Measurements from ENCODE around the gene POLN.

Gene POLN

DNA sequence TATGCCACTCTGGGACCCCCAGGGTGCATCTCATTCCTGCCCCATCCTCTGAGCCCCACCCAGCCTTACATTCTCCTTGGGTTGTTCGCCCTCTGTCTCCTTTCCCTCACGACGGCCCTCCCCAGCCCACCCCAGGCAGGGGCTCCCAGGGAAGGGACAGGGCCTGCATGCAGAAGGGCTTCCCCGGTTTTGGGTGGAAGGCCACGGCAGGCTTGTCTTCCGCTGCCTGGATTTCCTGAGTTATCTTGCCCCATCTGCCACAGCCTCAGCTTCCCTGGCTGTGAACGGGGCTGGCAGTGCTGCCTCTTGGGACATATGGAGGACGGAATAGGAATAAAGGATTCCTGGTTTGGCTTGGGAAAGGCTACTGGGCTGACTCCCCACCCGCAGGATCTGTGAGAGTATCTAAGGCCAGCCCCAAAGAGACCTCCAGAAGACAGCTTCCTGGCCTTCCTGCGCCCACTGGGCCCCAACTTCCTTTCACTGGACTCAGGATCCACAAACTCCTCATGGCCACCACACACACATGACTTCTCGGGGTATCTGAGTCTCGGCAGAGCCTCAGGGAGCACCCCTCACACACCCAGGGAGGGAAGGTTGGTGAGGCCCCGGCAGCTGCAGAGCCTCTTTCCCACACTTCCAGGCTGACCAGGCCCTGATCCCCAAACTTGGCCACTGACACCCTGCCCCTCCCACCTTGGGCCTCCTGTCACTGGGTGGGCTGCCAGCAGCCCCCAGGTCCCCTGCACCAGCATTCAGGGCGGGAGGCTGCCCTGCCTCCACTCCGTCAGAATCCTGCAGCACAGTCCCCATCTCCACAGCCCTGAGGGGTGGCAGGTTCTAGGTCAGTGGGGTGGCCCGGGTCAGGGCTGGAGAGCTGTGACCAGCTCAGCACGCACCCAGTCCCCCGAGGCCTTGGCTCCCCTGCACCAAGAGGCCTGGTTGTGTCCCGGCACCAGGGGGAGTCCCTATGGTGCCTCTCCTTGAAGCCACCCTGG lies 23.5 kb upstream of the POLN start:
- Histone ChIP-seq H3K4me3 (no peak overlapping the region), H3K27ac (peak overlapping the region in 9 of 21 experiments; percentile 1 to 55 (median 28))

DNA sequence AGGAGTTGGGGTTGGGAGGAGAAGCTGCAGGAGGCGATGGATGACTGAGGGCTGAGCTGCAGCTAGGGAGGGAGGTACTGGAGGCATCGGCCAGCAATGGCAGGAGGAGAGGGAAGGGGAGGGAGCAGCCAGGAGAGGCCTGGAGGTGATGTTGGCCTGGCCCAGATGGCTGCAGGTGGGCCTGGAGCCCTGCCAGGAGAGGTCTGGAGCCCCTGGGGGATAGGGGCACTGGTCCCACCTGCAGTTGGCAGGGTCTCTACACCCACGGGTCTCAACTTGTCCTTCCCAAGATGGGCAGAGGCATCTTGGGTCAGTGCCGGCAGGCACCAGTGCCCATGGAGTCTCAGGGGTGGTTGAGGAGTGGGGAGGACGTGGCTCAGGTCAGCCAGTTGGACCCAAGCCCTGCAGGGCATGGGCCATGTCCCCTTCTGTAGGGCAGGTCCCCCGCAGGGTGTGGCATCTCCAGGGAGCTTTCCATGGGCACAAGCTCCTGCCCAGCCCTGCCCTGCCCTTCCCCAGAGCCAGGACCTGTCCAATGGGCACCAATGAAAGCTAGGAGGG lies 22.6 kb upstream of the POLN start:
- H3K4me3 ChIP-seq, result no peak overlapping the region
- H3K27ac ChIP-seq, result no peak overlapping the region

DNA sequence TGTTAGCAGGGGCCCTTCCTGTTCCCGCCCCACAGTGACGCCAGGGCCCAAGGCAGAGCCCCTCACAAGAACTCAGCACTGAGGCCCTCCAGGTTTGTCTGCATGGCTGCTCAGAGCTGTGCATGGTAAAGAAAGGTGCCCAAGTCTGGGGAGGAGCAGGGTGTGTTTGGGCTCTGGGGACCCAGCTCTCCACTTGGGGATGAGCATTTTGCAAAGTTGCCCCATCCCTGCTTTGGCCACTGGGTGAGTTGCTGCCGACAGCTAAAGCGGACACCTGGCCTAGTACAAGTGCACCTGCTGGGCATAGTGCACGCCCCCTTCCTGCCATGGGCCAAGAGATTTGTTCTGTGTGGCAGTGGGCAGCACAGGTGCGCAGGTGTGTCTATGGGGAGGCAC lies 22.0 kb upstream of the POLN start:
- H3K27ac ChIP-seq, result no peak overlapping the region
- H3K4me3 ChIP-seq, result no peak overlapping the region

GRCh38 chr4:2262944-2263250 lies 21.0 kb upstream of the POLN start:
- peak overlapping the region; percentile 45 to 94 (median 67) for H3K4me3 ChIP-seq

GRCh38 chr4:2262145-2262943 lies 20.4 kb upstream of the POLN start:
- Histone ChIP-seq H3K27ac (peak overlapping the region; percentile 84 to 99 (median 95)), H3K4me3 (peak overlapping the region; percentile 45 to 94 (median 91))

More at GRCh38 chr4:2262944-2263250, 21.0 kb upstream of the POLN start:
- H3K27ac ChIP-seq, result peak overlapping the region; percentile 84 to 99 (median 95)

GRCh38 chr4:2261853-2262144 lies 19.9 kb upstream of the POLN start, which contains the start of gene MXD4:
Gene MXD4, minus strand, starts transcription at chr4:2262109. Its CDS starts 129 bp downstream, at chr4:2261980.
- Histone ChIP-seq H3K27ac (peak within 1 kb of the TSS; percentile 85 to 99 (median 95)), H3K4me3 (peak within 1 kb of the TSS; percentile 67 to 99 (median 92))

- H3K4me3 ChIP-seq, result peak overlapping the region; percentile 67 to 99 (median 92)
- peak overlapping the region; percentile 70 to 98 (median 87) for H3K27ac ChIP-seq
These were observed 19.4 kb upstream of the POLN start for GRCh38 chr4:2261110-2261852.

DNA sequence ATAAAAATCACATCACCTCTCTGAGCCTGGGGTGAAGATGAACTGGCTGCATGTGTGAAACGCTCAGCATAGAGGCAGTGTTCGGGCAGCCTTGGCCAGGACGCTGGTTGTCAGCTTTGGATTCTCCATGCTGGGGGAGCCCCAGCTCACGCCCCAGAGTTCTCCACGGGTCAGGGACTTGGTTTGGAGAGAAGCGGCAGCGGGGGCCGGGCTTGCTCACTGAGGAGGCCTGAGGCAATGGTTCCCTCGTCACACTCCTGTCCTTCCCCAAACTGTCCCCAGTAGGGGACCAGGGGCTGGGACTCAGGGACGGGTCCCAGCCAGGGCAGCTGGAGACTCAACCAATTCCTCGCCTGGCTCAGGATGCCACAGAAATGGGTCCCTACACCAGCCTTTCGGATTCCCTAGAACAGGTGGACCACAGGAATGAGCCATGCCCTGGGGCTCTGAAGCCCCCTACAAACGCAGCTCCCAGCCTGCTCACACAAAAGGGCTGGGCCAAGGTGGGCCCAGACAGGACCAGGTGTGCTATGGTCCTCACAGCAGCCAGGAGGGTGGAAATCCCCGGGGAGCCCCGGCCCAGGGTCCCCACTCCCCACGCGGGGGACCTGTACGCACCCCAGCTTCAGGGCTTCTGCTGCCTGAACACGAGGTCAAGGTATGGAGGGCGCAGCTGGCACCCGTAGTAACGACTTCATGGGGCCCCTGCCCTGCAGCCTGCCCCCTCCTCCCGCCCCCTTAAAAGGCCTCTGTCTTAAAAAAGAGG lies 18.6 kb upstream of the POLN start:
- Histone ChIP-seq H3K27ac (peak overlapping the region; percentile 22 to 98 (median 84)), H3K4me3 (peak overlapping the region; percentile 67 to 99 (median 92))

DNA sequence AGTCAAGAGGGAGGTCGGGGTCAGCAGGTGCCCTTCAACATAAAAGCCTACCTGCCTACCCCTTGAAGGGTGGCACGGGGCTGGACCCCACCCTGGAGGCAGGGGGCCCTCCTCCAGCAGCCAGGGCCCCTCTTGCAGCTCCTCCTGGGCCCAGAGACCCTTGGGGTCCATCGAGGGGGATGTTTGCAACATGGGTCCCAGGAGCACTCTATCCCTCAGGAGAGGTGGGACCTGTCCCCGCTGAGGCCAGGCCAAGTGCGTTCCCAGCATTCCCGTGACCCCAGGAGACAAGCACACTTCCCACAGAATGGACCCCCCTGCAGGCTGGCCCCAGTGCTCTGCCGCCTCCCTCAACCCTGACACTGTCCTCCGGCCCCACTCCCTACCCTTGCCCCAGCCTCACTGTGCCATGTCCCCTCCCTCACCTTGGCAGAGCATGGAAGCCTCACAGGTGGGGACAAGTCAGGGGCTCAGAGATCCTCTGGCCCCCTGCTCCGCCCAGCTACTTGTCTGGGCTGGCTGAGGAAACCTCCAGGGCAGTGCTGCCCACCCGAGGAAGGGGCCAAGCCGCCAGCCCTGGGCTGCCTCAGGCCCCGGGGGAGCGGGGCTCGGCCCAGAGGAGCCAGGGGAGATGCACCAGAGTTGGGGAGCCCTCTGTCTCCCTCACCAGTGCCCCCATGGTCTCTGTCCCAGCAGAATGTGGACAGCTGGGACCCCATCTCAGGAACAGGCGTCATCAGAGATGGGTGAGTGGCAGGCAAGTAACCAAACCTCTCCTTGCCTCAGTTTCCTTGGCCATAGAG lies 17.8 kb upstream of the POLN start:
- Histone ChIP-seq H3K4me3 (peak overlapping the region in 3 of 7 experiments; percentile 82 to 99 (median 94)), H3K27ac (peak overlapping the region in 9 of 21 experiments; percentile 6 to 98 (median 84))

GRCh38 chr4:2259036-2259540 lies 17.2 kb upstream of the POLN start:
- Histone ChIP-seq H3K4me3 (no peak overlapping the region), H3K27ac (peak overlapping the region in 7 of 21 experiments; percentile 6 to 89 (median 37))

- Histone ChIP-seq H3K27ac (peak overlapping the region in 7 of 21 experiments; percentile 5 to 84 (median 33)), H3K4me3 (no peak overlapping the region)
These were observed 16.4 kb upstream of the POLN start for GRCh38 chr4:2258091-2259035.

DNA sequence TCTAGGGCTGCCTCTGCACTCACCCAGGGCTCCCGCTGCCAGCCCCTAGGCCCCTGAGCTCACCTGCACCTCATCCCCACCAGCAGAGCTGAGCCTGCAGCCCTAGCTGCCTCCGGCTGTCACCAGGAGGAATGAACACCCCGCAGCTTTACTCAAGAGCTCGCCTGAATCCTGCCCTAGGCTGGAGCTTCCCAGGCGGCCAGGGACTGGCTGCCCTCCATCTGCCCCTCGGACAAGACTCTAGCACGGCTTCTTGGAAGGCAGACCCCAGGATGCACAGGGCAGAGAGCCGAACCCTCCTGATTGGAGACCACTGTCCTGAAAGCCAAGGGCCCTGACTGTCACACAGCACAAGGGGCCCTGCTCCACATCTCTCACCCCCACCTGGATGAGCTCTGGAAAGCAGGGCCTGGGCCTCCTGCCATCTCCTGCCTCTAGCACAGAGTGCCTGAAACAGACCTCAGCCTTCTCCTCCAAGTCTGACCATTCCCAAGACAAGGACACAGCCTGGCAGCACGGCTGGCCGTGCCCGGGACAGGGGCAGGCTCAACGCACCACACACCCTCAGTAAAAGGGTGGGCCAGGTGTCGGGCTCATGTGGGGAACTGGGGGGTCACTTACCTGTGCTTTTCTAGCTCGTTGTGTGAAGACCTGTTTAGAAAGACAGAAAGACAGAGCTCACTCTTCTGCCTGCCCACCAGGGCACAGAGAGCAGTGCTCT lies 15.6 kb upstream of the POLN start:
- Histone ChIP-seq H3K27ac (peak overlapping the region in 11 of 21 experiments; percentile 18 to 75 (median 40)), H3K4me3 (no peak overlapping the region)

GRCh38 chr4:2256781-2257191 lies 14.9 kb upstream of the POLN start:
- Histone ChIP-seq H3K27ac (peak overlapping the region in 12 of 21 experiments; percentile 4 to 75 (median 44)), H3K4me3 (no peak overlapping the region)

- Histone ChIP-seq H3K27ac (peak overlapping the region in 12 of 21 experiments; percentile 4 to 75 (median 44)), H3K4me3 (no peak overlapping the region)
These were observed 14.3 kb upstream of the POLN start for GRCh38 chr4:2256156-2256731.

DNA sequence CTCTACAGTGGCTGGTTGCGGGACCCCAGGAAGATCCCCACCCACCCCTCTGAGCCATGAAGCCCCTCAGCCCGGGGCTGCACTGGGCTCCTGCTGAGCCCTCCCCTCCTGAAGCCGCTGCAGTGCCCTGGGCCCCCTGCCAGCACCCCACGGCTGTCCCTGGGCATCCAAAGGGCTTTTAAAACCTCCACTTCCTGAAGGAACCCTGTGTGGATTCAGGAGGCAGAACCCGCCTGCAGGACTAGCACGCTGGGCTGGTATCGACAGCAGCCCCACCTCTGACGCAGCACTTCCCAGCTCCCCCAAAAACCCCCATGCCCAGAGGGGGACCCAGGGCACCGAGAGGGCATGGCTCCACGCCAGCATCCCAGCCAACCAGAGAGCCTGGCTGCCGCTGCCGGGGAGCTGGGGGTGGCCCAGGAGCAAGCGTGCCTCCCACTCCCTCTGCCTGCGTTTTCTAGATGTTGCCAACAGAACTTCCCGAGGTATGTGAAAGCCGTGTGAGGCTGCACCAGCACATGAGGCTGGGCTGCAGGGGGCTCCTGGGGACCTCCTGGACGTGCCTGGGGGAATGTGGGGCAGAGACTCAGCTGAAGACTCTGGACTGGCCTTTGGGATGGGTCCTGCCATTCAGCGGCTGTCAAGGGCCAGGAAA lies 13.7 kb upstream of the POLN start:
- no peak overlapping the region for H3K4me3 ChIP-seq
- H3K27ac ChIP-seq, result peak overlapping the region in 9 of 21 experiments; percentile 31 to 75 (median 56)

Data from skin epidermis (tissue), 12 donors.